Posterior vena cava (tissue), 2 donors: Measurements from ENCODE around the gene NOS1AP. TPM values are rescaled to one million over a fixed set of nuclear protein-coding genes. Genes with fewer than 3 reads are reported as not detected.

Source experiments
- microRNA-seq, 2 donors: library from miRNA; unstranded; fragments of <30 nt; microRNA quantifications; one replicate each; pipeline ENCODE4 v1.2.0, GENCODE V29; 2020 to 2021; ENCODE audit warnings: borderline microRNAs expressed in 2 of 2
- total RNA-seq, 2 donors: library from RNA; stranded (reverse); fragmentation: NEBNext Ultra II Directional; extraction: Animal tissue kit (Norgen Biotek cat#: 25700); gene quantifications; one replicate each; pipeline ENCODE4 v1.2.1, GENCODE V29; 2021
- donor health status: DM: yes; HTN: yes; CAD: no.
- donor health status: DM: yes; HTN: yes; CAD: no.

The NOS1AP gene
- total RNA-seq, 2 donors from 2014 or later = 3.7 to 5.0 TPM

Small RNA genes within 50 kb of the gene (microRNA-seq; reads per million reads assigned to microRNA genes)
- gene MIR4654 = 0.26 to 0.32 reads per million in 2 donors
- gene MIR556 = 0.65 to 3.4 reads per million in 2 donors

Other genes starting within 250 kb of the NOS1AP start
- 10 to 100 TPM; 30.8 to 49.7 TPM for gene OLFML2B, start 45.8 kb upstream of the NOS1AP start, total RNA-seq